M059J (cell line): Measurements from ENCODE around the gene RNASE4. TPM values are rescaled to one million over a fixed set of nuclear protein-coding genes. Genes with fewer than 3 reads are reported as not detected.
A peak's percentile ranks its signal among the peaks of the same experiment; 100 is the strongest.

ENCODE experiments used
- DNase-seq: peaks from one replicate; pipeline ENCODE4 v3.0.0-alpha.2; 2012; ENCODE audit warnings: low read depth
- total RNA-seq: library from RNA; depleted of rRNA; stranded (reverse); fragments of >200 nt; shearing (Covaris generic); gene quantifications from 2 replicates; pipeline ENCODE4 v1.2.3, GENCODE V29; 2014

RNASE4 gene
- total RNA-seq, 1 experiment from 2014 or later: 12.1 TPM

DNA sequence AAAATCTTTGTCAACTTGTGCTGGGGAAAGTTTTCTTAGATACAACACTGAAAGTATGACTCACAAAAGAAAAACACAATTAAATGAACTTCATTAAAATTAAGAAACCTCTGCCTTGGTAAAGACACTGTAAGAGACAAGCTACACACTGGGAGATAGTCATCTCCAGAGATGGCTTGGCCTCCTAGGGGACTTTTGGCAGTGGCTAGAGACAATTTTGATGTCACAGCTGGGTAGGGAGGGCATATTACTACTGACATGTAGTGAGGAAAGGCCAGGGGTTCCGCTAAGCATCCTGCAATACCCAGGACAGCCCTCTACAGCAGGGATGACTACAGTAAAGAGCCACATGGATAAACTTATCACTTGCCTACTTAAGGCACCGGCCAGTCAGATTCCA lies 8.7 kb upstream of the RNASE4 start:
- no peak for DNase-seq

DNA sequence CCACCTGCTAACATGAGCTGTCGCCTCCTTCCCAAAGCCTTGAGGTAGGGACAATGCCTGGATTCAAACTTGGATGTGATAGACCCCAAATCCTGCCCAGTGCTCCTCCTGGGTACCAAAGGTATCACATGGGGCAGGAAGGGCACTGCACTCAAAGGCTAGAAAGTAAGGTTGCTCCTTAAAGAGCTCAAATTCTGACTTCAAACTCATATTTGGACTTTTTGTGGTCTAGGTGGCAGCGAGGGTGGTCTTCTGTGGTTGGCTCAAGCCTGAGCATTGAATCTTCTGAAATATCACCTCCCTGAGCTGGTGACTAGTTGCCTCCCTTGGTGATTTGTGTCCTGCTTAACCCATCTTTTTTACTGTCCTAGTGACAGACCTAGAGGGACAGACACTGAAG lies 8.3 kb upstream of the RNASE4 start:
- DNase-seq: no peak

GRCh38 chr14:20679907-20680306 lies 4.5 kb upstream of the RNASE4 start:
- DNase-seq: peak; percentile 33

GRCh38 chr14:20680363-20680762 lies 4.0 kb upstream of the RNASE4 start:
- no peak for DNase-seq

- no peak for DNase-seq
These were observed 3.5 kb upstream of the RNASE4 start for GRCh38 chr14:20680843-20681347.

DNA sequence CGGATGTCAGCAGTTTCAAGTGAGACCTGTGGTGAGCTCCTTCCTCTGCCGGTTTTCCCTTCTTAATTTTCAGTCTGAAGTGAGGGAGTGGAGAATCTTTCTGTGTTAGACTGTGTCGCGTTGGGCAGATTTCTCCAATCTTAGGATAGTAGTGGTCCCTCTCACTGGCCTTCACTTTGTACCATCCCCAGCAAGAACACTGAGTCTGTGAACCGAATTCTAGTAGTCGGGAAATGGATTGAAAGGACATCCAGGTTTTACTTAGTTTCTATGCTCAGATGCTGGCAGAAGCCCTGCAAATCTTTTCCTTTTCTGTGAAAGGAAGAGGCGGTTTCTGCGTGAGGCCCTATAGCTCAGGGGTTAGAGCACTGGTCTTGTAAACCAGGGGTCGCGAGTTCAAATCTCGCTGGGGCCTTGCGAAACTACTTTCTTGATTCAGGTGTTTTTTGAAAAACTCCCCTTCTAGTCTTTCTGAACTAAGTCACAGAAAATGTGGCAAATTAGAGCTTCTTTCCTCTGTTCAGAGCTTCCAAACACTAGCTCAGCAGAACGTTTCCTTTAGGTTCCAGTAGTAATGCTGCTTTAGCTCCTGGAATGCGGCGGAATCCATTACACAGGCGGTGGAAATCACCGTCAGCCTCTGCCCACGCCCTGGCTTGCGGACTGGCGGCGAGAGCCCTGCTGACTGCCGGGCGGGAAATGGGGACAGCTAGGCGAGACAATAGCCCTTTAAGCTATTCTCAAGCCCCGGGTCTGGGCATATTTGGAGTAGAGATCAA lies 2.8 kb upstream of the RNASE4 start:
- peak; percentile 88 for DNase-seq

DNA sequence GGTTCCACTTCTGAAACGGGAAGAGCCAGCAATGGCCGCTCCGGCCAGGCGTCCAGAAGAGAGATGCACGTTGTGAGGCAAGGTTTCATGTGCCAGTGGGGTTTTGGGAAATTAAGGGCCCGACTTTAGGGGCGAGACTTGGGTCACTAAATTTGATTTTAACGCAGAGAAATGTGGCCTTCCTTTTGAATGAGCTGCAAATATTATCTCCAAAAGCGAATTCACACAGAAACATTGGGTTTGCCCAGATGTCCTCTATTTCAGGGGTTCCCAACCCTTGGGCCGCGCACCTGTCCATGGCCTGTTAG lies 2.3 kb upstream of the RNASE4 start:
- DNase-seq: no peak

GRCh38 chr14:20682435-20683124 lies 1.8 kb upstream of the RNASE4 start:
- DNase-seq: peak; percentile 92

DNA sequence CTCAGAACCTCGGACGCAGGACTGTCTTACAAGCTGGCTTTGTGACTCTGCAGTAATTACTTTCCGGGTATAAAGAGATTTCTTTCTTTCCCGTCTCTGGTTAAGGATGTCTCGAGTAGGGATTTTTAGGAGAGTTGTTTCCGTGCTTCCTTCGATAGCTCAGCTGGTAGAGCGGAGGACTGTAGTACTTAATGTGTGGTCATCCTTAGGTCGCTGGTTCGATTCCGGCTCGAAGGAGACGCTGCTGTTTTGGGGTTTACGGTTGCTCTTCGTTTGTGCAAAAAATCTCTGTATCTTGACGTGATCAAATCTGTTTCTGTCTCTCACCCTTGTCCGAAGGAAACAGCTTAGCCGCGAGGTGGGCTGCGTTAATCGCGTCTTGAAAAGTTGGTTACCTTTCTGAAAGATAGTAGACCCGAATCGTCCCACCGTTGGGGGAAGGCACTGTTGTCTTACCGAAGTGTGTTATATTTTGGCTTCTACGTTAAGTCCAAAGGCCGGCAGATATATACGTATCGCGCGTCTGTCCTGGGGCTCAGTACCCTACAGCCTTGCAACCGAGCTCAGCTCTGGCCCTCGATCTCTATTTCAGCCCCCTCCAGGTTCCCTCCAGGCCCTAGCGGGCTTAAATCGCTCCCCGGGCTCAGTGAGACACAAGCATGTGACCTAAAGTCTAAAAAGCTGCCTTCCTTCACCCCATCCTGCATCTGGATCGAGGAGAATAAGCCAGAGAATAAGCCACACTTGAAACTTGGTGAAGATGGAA lies 1.1 kb upstream of the RNASE4 start:
- DNase-seq: peak; percentile 90

DNA sequence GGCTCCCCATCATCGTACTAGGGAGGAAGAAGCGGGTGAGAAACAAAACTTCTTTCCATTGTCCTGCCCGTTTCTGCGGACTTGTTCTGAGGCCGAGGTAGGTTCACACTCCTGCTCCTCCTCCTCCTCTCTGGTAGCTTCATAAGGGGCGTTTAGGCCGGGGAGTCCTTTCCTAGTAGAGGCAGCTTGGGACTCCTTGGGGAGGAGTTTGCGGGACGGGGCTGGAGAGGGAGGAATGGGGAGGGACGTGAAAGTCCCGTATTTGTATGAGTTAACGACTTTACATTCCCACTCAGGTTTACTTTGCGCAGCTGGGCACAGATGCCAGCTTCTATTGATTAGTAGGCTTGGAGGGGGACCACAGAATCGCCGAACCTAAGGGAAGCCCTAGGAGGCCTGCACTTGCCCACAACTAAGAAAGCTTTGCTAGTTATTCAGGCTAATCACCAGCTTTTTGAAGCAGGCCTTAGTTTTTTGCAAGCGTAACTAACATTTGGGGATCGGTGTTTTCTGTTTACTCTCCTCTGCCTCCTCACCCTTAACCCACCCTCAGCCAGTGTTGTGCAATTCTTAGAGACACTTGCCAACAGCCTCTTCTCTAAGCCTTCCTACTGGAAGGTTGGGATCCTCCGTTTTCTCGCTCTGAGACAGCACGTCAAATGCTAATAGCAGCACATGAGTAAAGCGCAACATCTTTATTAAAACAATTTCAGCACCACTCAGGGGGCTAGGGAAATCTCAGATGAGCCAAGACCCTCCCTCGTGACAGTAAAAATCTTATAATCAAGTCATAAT lies 499 bp downstream of the RNASE4 start:
- peak; percentile 56 for DNase-seq

DNA sequence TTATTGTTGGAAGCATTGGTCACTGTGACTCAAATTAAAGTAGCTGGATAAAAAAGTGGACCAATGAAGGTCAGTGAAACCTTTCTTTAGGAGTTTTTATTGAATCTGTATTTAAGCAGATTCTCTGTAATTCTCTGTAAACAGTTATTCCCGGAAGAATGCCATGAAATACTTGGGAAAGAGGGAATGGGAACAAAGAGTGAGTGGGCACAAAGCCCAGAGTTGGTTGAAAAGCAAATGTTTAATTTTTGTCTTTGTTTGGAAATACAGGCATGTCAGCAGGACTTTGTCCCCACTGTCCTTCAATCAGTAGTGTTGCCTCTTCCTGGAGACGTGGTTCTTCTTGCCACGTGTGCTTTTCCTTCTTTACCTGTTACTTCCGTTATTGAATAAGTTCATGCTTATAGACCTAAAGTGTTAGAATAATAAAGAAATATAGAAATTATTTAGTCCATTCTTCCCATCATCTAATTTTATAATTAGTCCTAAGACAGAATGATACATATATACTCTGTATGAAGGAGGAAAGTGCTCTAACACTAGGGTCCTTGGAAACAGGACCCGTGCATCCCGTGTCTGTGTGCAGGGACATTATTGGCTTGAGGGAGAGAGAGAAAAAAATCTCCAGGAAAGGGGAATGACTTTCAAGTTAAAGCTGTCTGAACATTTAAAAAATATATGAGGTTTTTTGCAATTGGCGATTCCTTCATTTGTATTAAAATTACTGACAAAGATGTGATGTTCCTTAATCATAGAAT lies 2.2 kb downstream of the RNASE4 start:
- DNase-seq: no peak

- no peak for DNase-seq
These were observed 3.2 kb downstream of the RNASE4 start for GRCh38 chr14:20687362-20688166.

DNA sequence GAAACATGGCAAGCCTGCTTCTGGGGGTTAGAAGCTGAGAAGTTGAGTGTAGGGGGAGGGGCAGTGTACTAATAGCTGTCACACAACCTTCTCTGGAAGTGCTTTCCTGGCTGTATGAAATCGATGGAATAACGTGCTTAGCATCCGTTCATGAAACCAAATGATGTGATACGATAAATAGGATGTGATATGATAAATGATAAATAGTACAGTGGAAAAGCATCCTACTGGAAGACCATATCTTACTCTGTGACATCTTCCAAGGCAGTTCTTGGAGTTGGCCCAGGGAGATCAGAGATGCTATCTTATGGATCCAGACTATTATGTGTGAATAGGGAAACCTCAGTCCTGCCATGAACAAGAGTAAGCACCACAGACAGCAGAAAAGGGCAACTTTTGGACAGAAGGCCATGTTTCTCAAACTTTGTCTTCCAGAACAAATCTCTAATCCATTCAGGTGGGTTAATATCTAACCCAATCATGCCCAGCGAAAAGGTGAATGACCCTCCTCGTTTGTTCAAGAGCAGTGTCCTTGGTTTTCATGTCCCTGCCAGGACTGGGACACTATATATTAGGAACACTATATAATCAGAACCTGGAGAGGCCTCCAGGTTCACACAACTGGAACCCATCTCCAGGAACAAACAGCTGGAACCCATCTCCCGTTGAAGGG lies 3.9 kb downstream of the RNASE4 start, which contains the start of gene ANG:
Gene ANG (plus strand): TSS at position 598 of the 673 bp plus-strand sequence. CDS start 4,801 bp downstream, outside the sequence.
- DNase-seq: no peak

DNA sequence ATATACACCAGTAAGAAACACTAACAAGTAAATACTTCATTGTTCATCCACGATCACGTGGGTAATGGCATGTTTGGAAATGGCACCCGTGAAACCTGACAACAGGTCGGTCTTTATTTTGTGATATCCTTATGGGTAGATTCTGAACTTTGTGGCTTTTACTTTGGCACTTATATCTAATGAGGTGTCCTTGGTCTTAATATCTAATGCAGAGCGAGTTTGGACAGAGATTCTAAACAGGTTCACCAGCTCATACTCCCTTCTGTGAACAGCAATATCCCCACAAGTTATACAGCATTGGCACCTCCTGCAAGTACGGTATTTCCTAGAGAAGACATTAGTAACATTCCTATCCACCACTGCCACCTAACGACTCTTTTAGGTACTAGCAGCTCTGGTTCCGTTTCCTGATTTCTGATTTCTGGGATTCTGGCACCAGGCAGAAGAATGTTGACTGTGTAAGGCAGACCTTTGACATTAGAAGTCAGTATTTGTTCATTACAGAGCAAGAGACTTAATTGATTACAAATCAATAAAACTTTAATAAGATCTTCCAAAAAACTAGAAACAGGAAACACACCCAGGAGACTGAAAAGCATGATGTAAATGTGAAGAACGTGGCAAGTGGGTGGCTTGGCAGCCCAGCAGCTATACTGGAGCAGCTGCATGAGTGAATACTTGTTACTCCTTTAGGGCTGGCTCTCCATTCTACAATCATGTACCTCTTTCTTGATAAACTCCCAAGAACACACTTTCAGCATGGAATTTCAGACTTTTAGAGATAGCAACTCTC lies 6.7 kb downstream of the RNASE4 start:
- peak; percentile 72 for DNase-seq

DNA sequence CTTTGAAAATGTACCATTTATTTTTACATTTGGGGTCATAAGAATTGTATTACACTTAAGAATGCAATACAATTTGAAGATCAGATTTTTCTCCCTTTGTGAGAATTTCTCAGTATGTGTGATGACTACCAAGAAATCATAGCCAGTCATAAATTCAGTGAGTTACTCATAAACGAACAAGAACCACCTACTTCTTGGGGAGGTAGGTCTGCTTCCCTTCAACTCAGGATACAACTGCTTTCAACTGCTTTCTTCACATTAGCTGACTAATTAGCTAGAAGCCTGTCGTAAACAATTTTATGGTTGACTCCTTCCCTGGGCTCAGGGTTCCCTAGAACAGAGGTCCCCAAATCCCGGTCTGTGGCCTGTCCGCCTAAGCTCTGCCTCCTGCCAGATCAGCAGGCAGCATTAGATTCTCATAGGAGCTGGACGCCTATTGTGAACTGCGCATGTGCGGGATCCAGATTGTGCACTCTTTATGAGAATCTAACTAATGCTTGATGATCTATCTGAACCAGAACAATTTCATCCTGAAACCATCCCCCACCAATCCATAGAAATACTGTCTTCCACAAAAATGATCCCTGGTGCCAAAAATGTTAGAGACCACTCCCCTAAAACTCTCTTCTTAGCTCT lies 7.9 kb downstream of the RNASE4 start:
- no peak for DNase-seq

- no peak for DNase-seq
These were observed 12.4 kb downstream of the RNASE4 start for GRCh38 chr14:20696764-20697163.

- DNase-seq: peak; percentile 62
These were observed 13.1 kb downstream of the RNASE4 start for GRCh38 chr14:20697273-20698017.

DNA sequence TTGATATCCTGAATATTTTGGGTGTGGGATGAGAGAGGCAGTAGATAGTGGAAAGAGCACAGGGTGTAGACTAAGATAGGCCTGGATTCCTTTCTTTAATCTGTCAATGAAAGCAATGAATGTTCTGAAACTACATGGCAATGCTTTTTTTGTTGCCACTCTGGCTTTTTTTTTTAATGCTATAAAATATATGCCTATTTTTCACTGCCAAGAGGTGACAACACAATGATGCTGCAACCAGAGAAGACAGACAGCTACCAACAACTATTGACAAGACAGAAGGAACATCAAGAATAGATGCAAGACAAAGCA lies 13.6 kb downstream of the RNASE4 start:
- DNase-seq: no peak
